GM18519 (cell line): ENCODE results near the gene ERMARD.

Experiments
- ATAC-seq: cut with Tn5 transposase; IDR thresholded peaks from one replicate; pipeline ENCODE4 v1.9.1; 2021; ENCODE audit warnings: mild to moderate bottlenecking, moderate library complexity; ENCODE audit not compliant: unreplicated experiment, low FRiP score

The ERMARD gene

DNA sequence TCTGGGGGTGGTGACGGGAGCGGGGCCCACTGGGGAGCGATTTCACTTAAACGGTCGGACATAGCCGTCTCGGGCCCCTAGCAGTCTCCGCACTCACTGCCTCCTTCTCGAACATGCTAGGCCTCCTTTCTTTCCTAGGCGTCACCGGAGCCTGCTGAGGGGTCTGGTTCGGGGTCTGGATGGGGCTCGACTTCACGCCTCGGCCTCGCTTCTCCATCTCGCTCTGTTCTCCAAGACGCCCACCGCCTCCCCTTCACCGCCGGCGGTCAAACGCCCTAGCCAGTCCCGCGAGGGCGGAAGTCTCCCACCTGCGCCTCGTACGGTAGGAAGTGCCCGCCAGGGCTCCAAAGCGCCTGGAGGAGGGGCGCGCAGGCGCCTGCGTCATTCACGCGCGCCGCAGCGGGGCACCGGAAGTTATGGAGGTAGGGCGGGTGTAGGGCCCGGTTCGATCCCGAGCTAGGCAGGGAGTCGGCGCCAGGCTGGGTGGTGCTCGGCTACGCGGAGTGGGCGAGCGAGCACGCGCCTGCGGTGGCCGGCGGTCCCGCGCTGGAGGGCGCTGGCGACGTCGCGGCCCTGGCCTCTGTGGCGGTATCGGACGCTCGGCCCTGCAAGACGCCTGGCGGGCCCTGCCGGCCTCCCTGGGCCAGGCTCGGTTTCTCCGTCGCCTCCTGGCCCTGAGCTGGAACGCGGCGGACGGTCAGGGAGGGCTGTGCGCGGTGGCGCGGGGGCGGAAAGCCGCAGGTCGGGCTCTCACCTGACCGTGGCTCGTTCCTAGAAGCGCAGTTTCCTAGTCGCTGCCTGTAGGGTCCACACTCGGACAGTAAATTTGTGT is at the start of gene ERMARD, which contains the start of gene DYNLT2:
ERMARD (plus strand) TSS at position 381 of the 832 bp plus-strand sequence; CDS start at position 417, 36 bp downstream.
DYNLT2 (minus strand) TSS at position 331 of the 832 bp plus-strand sequence; CDS start at position 217, 114 bp downstream.
- peak; percentile 92 for ATAC-seq

- ATAC-seq = peak; percentile 96
These were observed 49.2 kb upstream of the ERMARD start, which contains the start of the genes C6orf120 and WDR27 for GRCh38 chr6:169701954-169702839. Gene C6orf120 (plus strand): TSS chr6:169702126. CDS start chr6:169702460, 334 bp downstream. Gene WDR27 (minus strand): TSS chr6:169702029. CDS start chr6:169689005, 13,024 bp downstream.

- peak; percentile 0 for ATAC-seq
These were observed 48.6 kb upstream of the ERMARD start for GRCh38 chr6:169702840-169703246.

GRCh38 chr6:169707772-169708171 is 43.6 kb upstream of the ERMARD start:
- ATAC-seq = no peak

DNA sequence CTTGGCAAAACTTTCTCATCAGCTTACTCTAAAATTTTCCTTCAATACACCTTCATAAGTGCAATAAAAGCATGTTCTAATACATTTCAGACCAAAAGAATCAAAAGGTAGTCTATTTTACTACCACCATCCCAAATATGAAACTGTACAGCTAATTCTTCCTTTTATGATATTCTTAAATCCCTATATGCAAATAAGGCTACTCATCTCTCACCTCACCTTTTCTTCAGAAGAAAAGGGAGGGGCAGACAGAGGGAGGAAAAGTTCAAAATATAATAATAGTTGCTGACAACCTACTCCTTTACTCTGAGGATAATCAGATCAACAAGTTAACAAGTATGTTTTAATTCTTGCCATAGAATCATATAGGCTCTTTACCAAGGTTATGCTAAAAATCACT is 42.1 kb upstream of the ERMARD start:
- ATAC-seq = no peak

DNA sequence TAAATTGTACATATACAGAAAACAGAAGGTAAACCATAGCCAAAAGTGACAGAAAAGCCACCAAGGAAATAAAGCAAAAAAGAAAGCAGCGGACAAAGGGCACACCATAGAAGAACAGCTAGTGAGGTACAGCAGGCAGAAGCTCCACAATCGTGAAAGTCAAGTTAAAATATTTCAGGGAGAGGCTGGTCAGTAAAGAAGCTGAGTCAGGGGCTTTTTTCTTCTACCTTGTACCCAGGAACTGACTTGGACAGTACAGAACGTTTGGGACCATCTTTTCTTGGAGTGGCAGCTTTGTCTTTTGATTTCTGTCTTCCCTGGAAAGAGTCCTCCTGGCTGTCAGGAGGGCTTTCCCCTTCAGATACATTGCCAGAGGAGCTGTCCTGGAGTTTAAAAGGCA is 41.4 kb upstream of the ERMARD start:
- ATAC-seq = no peak

- ATAC-seq = no peak
These were observed 37.2 kb upstream of the ERMARD start for GRCh38 chr6:169714178-169714577.

DNA sequence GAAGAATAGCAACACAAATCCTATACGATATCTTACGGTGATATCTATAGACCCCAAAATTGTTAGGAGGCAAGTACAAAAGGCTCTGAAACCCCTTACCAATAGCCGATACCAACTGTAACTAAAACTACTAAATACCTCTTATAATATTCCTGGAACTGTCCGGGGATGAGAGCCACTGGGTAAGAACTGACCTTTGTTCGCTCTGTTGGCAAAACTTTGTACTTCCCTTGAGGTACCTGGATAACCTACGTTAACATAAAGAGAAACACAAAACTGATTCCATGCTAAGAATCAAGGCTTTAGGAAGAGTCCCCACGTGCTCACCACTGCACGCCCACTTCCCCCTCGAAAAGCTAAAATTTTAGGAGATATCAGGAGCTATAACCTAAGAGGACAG is 36.8 kb upstream of the ERMARD start:
- ATAC-seq = no peak

GRCh38 chr6:169719117-169719516 is 32.3 kb upstream of the ERMARD start:
- ATAC-seq = no peak

DNA sequence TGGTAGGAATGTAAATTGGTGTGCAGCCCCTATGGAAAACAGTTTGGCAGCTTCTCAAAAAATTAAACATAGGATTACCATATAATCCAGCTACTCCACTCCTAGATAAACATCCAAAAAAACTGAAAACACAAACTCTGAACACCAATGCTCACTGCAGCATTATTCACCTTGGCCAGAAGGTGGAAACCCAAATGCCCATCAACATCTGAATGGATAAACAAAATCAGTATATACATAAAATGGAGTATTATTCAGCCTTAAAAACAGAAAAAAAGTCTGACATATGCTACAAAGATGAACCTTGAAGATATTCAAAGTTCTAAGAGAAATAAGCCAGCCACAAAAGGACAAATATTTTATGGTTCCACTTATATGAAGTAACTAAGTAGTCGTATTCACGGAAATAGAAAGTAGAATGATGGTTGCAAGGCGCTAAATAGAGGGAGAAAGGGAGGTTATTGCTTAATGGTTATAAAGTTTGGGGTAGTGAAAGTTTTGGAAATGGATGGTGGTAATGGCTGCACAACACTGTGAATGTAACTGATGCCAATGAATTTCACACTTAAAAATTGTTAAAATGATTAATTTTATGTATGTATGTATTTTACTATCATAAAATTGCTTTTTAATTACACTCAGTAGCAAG is 31.1 kb upstream of the ERMARD start:
- ATAC-seq = no peak

- no peak for ATAC-seq
These were observed 28.8 kb upstream of the ERMARD start for GRCh38 chr6:169722362-169723199.

DNA sequence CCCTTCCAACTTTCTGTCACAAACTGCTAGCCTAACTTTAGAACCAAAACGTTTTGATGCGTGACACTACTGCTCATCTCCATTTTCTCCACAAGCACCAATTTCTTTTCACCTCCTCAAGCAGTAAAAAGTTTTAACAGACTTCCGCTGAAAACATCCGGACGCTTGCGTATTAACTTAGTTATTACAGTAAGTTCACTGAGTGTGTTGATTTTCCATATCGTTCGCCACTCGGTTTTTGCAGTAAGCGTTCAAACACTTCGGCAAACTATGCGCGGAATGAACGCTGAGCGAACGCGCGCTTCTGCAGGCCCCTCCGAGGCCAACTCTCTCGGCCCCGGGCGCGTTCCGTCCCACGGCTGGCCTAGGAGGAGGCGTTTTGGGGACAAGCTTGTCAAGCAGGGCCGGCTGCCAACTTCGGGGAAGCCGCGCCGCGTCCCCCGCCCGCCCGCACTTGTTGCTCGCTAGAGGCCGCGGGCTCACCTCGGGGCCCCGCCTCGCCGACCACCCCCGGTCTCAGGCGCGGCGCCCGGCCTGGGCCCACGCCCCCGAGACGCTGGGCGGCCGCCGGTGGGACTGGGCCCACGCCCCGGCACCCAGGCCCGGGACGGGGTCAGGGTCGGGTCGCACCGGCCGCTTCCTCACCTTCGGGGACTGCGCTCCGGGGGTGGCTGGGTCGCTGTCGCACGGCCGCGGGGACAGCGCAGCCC is 28.1 kb upstream of the ERMARD start:
- ATAC-seq = peak; percentile 29

- ATAC-seq = peak; percentile 23
These were observed 27.4 kb upstream of the ERMARD start for GRCh38 chr6:169723991-169724493.

DNA sequence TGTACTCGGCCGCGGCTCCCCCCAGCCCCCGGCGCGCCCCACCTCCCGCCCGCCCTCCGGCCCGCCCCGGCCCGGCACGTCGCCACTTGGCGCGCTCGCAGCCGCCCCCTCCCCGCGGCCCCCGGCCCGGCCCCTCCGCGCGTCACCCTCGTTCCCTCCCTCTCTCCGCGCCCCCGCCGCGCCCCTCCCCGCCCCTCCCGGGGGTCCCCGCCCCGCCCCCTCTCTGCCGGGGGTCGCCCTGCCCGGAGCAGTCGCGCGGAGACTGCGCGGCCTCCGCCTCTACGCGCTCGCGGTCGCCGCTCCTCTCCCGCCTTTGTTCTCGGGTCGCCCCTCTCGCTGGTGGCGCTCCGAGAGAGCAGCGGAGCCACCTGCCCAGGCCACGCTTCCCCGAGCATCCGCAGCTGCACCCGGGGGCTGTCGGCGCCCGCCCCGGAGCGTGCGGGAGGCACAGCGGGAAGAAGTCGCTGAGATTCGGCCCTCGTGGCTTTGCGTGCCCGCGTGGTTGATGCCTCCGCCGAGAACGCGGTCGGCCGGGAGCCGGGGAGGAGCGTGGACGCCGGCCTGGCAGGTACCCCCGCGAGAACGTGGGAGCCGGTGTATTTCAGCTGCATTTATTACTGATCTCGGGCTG is 26.8 kb upstream of the ERMARD start, which contains the start of gene PHF10:
PHF10 (minus strand) TSS at position 7 of the 631 bp plus-strand sequence. CDS start 569 bp downstream, outside the sequence.
- peak; percentile 28 for ATAC-seq

GRCh38 chr6:169725125-169726048 is 26.0 kb upstream of the ERMARD start:
- peak; percentile 4 for ATAC-seq

- no peak for ATAC-seq
These were observed 25.4 kb upstream of the ERMARD start for GRCh38 chr6:169726049-169726400.

- no peak for ATAC-seq
These were observed 24.5 kb upstream of the ERMARD start for GRCh38 chr6:169726963-169727362.
